C4-2B (cell line): ENCODE measurements around the gene MAD2L1BP.

Experiments
- ZFX ChIP-seq: fragments of 450-650 bp; IDR thresholded peaks from 2 replicates; pipeline ENCODE4 v1.6.1; 2017
- TF ChIP-seq, protein P1 (sequence below): fragments of 450-650 bp; conservative IDR thresholded peaks from 2 replicates; pipeline ENCODE4 v1.5.1; 2017; ENCODE audit warnings: mild to moderate bottlenecking

- TF ChIP-seq, protein P1, sequence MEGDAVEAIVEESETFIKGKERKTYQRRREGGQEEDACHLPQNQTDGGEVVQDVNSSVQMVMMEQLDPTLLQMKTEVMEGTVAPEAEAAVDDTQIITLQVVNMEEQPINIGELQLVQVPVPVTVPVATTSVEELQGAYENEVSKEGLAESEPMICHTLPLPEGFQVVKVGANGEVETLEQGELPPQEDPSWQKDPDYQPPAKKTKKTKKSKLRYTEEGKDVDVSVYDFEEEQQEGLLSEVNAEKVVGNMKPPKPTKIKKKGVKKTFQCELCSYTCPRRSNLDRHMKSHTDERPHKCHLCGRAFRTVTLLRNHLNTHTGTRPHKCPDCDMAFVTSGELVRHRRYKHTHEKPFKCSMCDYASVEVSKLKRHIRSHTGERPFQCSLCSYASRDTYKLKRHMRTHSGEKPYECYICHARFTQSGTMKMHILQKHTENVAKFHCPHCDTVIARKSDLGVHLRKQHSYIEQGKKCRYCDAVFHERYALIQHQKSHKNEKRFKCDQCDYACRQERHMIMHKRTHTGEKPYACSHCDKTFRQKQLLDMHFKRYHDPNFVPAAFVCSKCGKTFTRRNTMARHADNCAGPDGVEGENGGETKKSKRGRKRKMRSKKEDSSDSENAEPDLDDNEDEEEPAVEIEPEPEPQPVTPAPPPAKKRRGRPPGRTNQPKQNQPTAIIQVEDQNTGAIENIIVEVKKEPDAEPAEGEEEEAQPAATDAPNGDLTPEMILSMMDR: no peak
- TF ChIP-seq ZFX: no peak
Measured at GRCh38 chr6:43625393-43625992, 10.1 kb upstream of the MAD2L1BP start.
